ENCODE results near the gene ELMO1. TPM values are rescaled to one million over a fixed set of nuclear protein-coding genes. Genes with fewer than 3 reads are reported as not detected.

Gene ELMO1
- total RNA-seq, 4 donors from 2014 or later = 31.1 to 42.9 (median 38.7) TPM

DNA sequence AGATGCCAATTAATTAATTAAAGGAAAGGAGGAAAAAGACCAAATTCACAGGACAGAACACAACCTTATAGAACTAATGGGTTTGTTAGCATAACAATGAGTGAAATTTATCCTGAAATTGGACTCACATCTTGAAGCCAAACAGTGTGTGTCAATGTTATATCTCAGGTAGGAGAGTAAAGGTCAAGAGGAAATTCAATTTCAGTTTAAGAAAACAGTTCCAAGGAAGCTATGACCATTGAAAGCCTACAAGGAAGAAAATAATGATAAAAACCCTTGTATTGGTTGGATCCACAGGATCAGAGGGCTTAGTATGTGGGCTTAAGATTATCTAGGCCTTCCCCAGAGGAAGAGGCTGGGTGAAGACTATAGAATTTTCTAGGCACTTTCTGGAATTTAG, 525.5 kb downstream of the ELMO1 start:
- Histone ChIP-seq H3K4me1 (peaks cover 0 to 40% (median 37%) of the 10 kb centered on the region in 4 donors), H3K36me3 (no peaks in the 10 kb centered on the region), H3K27ac (replicated peaks in 1 of 4) (peak overlapping the region in 3 of 4 donors; percentile 48 to 69 (median 51)), H3K27me3 (no peaks in the 10 kb centered on the region), H3K4me3 (no peak overlapping the region), H3K9me3 (no peaks in the 10 kb centered on the region)
- TF ChIP-seq, protein P1, sequence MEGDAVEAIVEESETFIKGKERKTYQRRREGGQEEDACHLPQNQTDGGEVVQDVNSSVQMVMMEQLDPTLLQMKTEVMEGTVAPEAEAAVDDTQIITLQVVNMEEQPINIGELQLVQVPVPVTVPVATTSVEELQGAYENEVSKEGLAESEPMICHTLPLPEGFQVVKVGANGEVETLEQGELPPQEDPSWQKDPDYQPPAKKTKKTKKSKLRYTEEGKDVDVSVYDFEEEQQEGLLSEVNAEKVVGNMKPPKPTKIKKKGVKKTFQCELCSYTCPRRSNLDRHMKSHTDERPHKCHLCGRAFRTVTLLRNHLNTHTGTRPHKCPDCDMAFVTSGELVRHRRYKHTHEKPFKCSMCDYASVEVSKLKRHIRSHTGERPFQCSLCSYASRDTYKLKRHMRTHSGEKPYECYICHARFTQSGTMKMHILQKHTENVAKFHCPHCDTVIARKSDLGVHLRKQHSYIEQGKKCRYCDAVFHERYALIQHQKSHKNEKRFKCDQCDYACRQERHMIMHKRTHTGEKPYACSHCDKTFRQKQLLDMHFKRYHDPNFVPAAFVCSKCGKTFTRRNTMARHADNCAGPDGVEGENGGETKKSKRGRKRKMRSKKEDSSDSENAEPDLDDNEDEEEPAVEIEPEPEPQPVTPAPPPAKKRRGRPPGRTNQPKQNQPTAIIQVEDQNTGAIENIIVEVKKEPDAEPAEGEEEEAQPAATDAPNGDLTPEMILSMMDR (IDR thresholded peaks at IDR 0.05) = no peak
- no peak for TF ChIP-seq EP300 (IDR thresholded peaks at IDR 0.05)
- DNase-seq (ENCODE audit: extremely low spot score) = no peak
- intact Hi-C loops (cut with DNase I) = no loop called here

DNA sequence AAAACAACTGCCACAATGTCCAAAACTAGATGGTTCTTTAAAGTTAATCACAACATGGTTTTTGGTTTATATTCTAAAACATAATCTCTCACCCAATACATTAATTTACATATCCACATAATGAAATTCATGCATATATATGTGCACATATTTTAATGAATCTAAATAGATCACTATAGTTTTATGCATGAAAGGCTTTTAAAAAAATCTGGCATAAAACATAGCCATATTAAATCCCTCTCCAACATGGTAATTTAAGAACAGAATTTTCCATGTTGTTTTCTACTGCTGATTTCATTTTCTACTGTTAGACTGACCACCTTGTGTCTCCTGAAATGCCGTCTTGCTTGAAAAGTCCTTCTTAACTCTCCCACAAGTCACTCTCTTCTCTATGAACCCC, 528.2 kb downstream of the ELMO1 start:
- Histone ChIP-seq H3K4me3 (no peak overlapping the region), H3K9me3 (no peaks in the 10 kb centered on the region), H3K4me1 (peaks cover 0 to 31% (median 29%) of the 10 kb centered on the region in 4 donors), H3K27ac (replicated peaks in 1 of 4) (no peak overlapping the region), H3K36me3 (no peaks in the 10 kb centered on the region), H3K27me3 (no peaks in the 10 kb centered on the region)
- intact Hi-C loops (cut with DNase I) = no loop called here
- 97% methylated on average over 1 of the region's 1 CpG for WGBS
- no peak for DNase-seq (ENCODE audit: extremely low spot score)
- TF ChIP-seq POLR2AphosphoS5 (IDR thresholded peaks at IDR 0.05) = no peak
- TF ChIP-seq, protein P1 (IDR thresholded peaks at IDR 0.05) = no peak
- TF ChIP-seq POLR2A (IDR thresholded peaks at IDR 0.05; ENCODE audit: low read depth) = no peak
- no peak for TF ChIP-seq EP300 (IDR thresholded peaks at IDR 0.05)

DNA sequence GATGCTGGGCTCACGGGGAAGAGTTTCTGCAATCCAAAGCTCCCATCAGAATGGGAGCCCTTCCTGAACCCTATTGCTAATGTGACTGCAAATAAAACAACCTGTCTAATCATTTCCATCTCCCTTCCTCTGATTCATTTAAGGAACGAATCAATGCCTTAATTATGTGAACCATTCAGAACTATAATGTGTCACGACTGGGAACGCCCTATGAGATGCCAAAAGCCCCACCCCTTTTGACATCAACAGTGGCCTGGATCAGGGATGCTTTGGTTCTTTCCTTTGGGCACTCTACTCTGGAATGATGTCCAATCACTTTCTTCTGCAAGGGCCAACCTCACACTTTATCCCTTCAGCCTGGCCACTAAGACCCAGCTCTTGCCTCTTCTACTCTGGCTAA, 528.9 kb downstream of the ELMO1 start:
- no peak for DNase-seq (ENCODE audit: extremely low spot score)
- no peaks in the 10 kb centered on the region for H3K9me3 ChIP-seq
- H3K27me3 ChIP-seq = no peaks in the 10 kb centered on the region
- no peak overlapping the region for H3K4me3 ChIP-seq
- no peaks in the 10 kb centered on the region for H3K36me3 ChIP-seq
- intact Hi-C loops (cut with DNase I) = no loop called here
- H3K27ac ChIP-seq (replicated peaks in 1 of 4) = no peak overlapping the region
- WGBS = 87% methylated on average over 4 of the region's 4 CpGs
- TF ChIP-seq, protein P1 (IDR thresholded peaks at IDR 0.05) = no peak
- TF ChIP-seq EP300 (IDR thresholded peaks at IDR 0.05) = no peak
- TF ChIP-seq POLR2AphosphoS5 (IDR thresholded peaks at IDR 0.05) = no peak
- no peak for TF ChIP-seq POLR2A (IDR thresholded peaks at IDR 0.05; ENCODE audit: low read depth)
- H3K4me1 ChIP-seq = peaks cover 0 to 24% (median 22%) of the 10 kb centered on the region in 4 donors

DNA sequence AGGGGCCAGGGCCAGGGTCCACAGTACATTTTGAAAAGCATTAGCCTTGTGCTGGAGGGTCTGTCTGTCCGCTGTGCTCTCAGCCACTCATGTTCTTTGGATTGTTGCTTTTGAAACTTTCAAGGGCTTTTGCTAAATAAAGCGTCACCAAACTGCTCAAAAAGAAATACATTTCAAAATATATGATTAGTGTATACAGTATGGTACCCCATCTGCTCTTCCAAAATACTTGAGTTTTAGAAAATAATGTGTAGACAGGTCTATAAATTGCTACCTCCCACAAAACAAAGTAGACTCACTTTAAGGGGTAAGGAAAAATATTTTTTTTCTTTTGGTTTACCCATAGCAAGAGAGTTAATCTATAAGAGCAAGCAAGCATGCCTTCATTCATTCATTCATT, 530.1 kb downstream of the ELMO1 start:
- Histone ChIP-seq H3K9me3 (no peaks in the 10 kb centered on the region), H3K27me3 (no peaks in the 10 kb centered on the region), H3K36me3 (no peaks in the 10 kb centered on the region), H3K27ac (replicated peaks in 1 of 4) (no peak overlapping the region), H3K4me3 (no peak overlapping the region), H3K4me1 (peaks cover 0 to 12% (median 10%) of the 10 kb centered on the region in 4 donors)
- intact Hi-C loops (cut with DNase I) = no loop called here
- WGBS = 97% methylated on average over 2 of the region's 2 CpGs
- TF ChIP-seq POLR2AphosphoS5 (IDR thresholded peaks at IDR 0.05) (no peak), POLR2A (IDR thresholded peaks at IDR 0.05; ENCODE audit: low read depth) (no peak), EP300 (IDR thresholded peaks at IDR 0.05) (no peak)
- TF ChIP-seq, protein P1 (IDR thresholded peaks at IDR 0.05) = no peak
- DNase-seq (ENCODE audit: extremely low spot score) = no peak

DNA sequence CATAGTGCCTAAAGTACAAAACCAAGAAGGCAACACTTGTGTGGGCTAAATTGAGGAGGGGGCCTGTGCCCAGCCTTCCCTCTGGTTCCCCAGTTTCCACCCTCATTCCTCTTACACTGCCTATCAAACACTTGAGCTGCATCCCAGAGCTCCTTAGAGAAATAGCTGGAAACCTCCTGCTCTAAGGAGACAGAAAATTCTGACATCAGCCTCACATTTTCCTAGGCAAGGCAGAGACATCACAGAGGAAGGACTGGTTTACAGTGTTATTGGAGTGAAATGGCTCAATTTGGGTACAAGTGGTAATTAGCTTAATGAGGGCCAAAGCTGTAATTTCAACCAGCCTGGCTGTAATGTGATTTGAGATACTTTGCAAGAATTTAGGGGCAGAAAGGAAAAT, 532.0 kb downstream of the ELMO1 start:
- Histone ChIP-seq H3K9me3 (no peaks in the 10 kb centered on the region), H3K27ac (replicated peaks in 1 of 4) (no peak overlapping the region), H3K4me3 (no peak overlapping the region), H3K27me3 (no peaks in the 10 kb centered on the region), H3K4me1 (peaks cover 0 to 11% (median 8%) of the 10 kb centered on the region in 4 donors), H3K36me3 (no peaks in the 10 kb centered on the region)
- no peak for DNase-seq (ENCODE audit: extremely low spot score)
- TF ChIP-seq EP300 (IDR thresholded peaks at IDR 0.05) (no peak), POLR2AphosphoS5 (IDR thresholded peaks at IDR 0.05) (no peak), POLR2A (IDR thresholded peaks at IDR 0.05; ENCODE audit: low read depth) (no peak)
- TF ChIP-seq, protein P1 (IDR thresholded peaks at IDR 0.05) = no peak
- intact Hi-C loops (cut with DNase I) = no loop called here
